GM18951 (cell line): ENCODE results near the gene PACSIN1.
"Not testable (repeated sequence)": the region's sequence is repeated elsewhere in the genome, so short reads cannot be mapped to it uniquely, and the experiment has no call there.

ENCODE experiments used
- POLR2A ChIP-seq: IDR thresholded peaks from 4 replicates; pipeline ENCODE4 v1.6.1; 2011; ENCODE audit warnings: mild to moderate bottlenecking; ENCODE audit not compliant: insufficient read length, insufficient read depth; ENCODE audit errors: extremely low read depth
- in situ Hi-C: fragments of 300-500 bp; cut with MboI; formaldehyde crosslinking; loops from one replicate; pipeline ENCODE4 v1.12.0; 2022; ENCODE audit warnings: low sequenced_read_pairs, mixed read lengths, inconsistent platforms; ENCODE audit not compliant: unreplicated experiment

The PACSIN1 gene

DNA sequence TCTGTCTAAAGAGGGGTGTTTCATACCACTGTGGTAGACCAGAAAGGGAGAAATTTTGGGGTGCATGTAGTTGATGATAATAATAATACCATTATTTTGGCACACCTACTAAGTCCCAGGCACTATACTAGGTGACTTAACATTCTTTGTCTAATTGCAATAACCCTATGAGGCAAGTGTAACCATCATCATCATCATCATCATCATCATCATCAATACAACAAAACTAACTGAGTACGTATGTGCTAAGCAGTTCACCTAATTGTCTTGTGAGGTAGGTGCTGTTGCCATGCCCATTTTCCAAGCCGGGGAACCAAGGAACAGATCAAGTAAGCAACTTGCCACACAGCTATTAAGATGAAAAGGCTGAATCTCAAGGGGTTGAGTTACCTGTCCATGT is 2.6 kb upstream of the PACSIN1 start:
- in situ Hi-C loops = loop anchor here (10.0 kb wide), 1 partner anchor 142 kb away; no protein-coding TSS in a partner anchor
- no peak for TF ChIP-seq POLR2A

DNA sequence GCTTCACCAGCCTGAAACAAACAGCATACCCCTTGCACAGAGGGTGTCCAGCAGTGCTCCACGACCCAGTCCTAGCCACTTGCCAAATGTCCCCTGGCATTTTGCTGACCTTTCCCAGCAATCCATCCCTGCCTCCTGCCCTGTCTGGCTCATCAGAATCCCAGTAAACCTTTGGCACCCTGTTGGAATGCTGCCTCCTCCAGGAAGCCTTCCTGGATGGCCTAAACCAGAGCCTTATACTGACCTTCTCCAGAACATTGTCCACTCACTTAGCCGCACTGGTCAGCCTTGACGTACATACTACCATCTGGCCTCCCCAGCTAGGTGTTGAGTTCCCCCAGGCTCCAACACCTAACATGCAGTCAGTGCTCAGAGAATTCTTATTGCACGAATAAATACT is 2.0 kb upstream of the PACSIN1 start:
- no peak for TF ChIP-seq POLR2A
- in situ Hi-C loops = loop anchor here (10.0 kb wide), 1 partner anchor 141 kb away; no protein-coding TSS in a partner anchor

DNA sequence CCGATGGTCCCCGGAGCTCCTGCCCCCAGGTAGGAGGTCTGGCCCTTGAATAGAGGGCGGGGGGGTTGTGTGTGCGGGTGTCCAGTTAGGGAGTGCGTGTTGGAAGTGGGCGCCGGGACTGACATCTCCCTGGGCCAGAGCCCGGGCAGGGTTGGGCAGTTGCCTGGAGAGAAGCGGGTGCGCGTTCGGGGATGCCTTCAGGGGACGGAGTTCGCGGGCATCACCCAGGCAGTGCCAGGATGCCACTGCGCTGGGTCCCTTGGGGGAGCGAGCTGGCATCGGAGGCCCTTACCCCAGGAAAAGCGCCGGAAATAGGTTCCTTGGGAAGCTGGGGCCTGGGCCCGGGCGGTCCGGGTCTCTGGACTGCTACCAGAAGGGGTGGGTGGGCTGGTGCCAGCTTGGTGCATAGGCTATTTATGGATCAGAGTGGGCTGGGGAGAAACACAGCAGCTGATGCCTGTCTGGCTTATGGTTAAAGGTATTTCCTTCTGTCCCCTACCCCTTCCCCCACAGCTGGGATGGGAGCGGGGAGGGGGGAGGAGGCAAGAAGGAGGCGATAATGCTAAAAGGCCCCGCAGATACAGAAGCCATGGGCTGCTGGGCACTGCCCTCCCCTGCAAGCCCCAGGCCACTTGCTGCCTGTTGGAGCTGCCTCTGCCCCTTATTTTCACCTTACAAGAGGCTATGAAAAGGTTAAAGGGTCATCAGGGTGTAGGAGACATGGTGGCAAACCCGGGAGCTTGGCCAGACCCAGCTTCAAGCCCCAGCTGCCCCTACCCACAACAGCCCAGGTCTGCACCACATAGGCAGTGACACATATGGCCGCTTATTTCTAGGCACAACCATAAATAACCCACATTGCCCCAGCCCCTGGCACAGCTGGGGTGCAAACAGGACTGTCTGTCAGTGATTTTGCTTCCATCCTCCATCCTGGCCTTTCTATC is 638 bp downstream of the PACSIN1 start:
- TF ChIP-seq POLR2A = no peak
- in situ Hi-C loops = loop anchor here (10.0 kb wide), 1 partner anchor 138 kb away; no protein-coding TSS in a partner anchor

- in situ Hi-C loops = loop anchor here (10.0 kb wide), 1 partner anchor 136 kb away; no protein-coding TSS in a partner anchor
- TF ChIP-seq POLR2A = no peak
Measured at GRCh38 chr6:34468378-34468892, 2.6 kb downstream of the PACSIN1 start.

DNA sequence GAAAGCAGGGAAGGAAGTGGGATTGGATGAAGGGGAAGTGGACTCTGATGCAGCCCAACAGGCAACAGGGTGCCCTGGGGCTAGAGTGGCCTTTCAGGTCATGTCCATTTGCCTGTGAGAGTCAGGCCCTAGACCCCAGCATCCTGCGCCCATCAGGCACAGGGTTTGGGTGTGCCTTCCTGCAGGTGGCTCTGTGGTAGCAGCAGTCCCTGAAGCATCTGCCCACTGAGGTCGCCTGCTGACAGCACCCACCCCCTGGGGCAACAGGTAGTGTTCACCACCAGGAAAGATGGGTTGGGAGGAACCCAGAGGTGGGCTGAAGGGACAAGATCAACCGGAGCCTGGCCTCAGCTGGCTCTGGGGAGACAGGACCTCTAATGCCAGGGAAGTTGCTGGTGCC is 3.6 kb downstream of the PACSIN1 start:
- in situ Hi-C loops = loop anchor here (10.0 kb wide), 1 partner anchor 135 kb away; no protein-coding TSS in a partner anchor
- TF ChIP-seq POLR2A = no peak

- TF ChIP-seq POLR2A = no peak
- in situ Hi-C loops = no loop called here
Measured at GRCh38 chr6:34472425-34472824, 6.5 kb downstream of the PACSIN1 start.

DNA sequence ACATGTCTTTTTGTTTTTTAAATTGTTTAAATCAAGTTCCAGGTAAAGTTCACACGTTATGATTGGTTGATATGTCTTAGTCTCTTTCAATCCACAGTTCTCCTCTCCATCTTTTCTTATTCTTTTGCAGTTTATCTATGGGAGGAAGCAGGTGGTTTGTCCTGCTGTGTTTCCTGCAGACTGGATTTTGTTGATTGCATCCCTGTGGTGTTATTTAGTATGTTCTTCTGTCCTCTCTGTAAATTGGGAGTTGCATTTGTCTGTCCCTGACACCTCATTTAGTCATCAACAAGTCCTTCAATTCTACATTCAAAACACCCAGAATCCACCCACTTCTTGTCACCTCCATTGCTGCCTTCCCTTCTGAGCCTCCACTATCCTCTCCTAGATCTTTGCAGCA is 8.1 kb downstream of the PACSIN1 start:
- no peak for TF ChIP-seq POLR2A
- in situ Hi-C loops = no loop called here

GRCh38 chr6:34474754-34475153 is 8.9 kb downstream of the PACSIN1 start:
- TF ChIP-seq POLR2A = no peak
- in situ Hi-C loops = no loop called here

- in situ Hi-C loops = no loop called here
- no peak for TF ChIP-seq POLR2A
Measured at GRCh38 chr6:34475238-34475682, 9.4 kb downstream of the PACSIN1 start.

GRCh38 chr6:34475767-34476328 is 10.0 kb downstream of the PACSIN1 start:
- in situ Hi-C loops = no loop called here
- TF ChIP-seq POLR2A = no peak

- no peak for TF ChIP-seq POLR2A
- in situ Hi-C loops = no loop called here
Measured at GRCh38 chr6:34476447-34476846, 10.6 kb downstream of the PACSIN1 start.

DNA sequence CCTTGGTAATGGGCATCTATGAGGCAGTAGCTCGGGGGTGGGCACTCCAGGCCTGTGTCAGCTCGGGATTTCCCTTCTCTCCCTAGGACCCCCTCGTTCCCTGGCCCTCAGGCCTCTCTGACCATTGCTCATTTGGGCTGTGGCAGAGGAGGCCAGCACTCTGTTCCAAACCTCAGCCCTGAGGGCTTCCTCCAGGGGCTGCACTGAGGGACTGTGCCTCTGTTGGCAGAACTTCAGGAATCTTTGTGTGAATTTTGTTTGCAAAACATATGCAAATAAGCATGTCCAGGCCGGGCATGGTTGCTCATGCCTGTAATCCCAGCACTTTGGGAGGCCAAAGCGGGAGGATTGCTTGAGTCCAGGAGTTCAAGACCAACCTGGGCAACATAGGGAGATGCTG is 11.0 kb downstream of the PACSIN1 start:
- in situ Hi-C loops = no loop called here
- TF ChIP-seq POLR2A = no peak

DNA sequence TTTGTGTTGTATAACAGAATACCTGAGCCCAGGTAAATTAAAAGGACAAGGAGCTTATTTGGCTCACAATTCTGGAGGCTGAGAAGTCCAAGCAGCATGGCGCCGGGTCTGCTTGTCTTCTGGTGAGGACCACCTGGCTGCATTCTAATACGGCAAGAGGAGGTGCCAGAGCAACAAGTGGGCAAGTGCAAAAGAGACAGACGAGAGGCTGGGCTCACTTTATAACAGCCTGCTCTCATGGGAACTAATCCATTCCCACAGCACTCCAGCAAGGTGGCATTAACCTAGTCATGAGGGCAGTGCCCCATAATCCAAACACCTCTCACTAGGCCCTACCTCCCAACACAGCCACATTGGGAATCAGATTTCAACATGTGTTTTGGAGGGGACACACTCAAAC is 12.9 kb downstream of the PACSIN1 start:
- in situ Hi-C loops = no loop called here
- no peak for TF ChIP-seq POLR2A

DNA sequence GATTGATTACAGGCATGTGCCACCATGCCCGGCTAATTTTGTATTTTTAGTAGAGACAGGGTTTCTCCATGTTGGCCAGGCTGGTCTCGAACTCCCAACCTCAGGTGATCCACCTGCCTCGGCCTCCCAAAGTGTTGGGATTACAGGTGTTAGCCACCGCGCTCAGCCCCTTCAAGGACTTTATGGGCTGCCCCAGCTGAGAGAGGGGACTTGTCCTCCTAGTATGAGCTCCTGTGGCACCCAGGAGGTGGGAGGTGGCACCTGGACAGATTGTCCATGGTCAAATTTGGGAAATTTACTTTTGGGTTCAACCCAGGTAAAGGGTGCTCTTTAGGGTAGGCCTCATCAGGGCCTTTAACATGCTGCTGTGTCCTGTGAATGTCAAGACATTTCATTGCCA is 17.9 kb downstream of the PACSIN1 start:
- in situ Hi-C loops = not testable (repeated sequence)
